Smooth muscle cell (in vitro differentiated cells): ENCODE data around the gene RTBDN. TPM values are rescaled to one million over a fixed set of nuclear protein-coding genes. Genes with fewer than 3 reads are reported as not detected.

ENCODE experiments used
- DNase-seq: peaks from one replicate; lab custom pipeline; 2025; ENCODE audit not compliant: unreplicated experiment; lab: John Stamatoyannopoulos, UW
- H2AFZ ChIP-seq: fragments of 200-600 bp; sonication (generic); 2 replicates; pipeline ENCODE4 v1.6.0; 2016; ENCODE audit warnings: antibody characterized with exemption, low read depth, mild to moderate bottlenecking
- H3F3A ChIP-seq: fragments of 200-600 bp; sonication (generic); 2 replicates; pipeline ENCODE4 v1.6.0; 2017; ENCODE audit warnings: antibody characterized with exemption, low read depth
- H3K27ac ChIP-seq: fragments of 200-600 bp; sonication (generic); 2 replicates; pipeline ENCODE4 v1.5.1; 2016; ENCODE audit warnings: low read depth, mild to moderate bottlenecking
- H3K27me3 ChIP-seq: fragments of 200-600 bp; sonication (generic); 2 replicates; pipeline ENCODE4 v1.6.1; 2016; ENCODE audit warnings: low read depth, mild to moderate bottlenecking
- H3K36me3 ChIP-seq: fragments of 200-600 bp; sonication (generic); 2 replicates; pipeline ENCODE4 v1.5.1; 2016; ENCODE audit warnings: low read depth
- H3K4me1 ChIP-seq: fragments of 200-600 bp; sonication (generic); 2 replicates; pipeline ENCODE4 v1.5.1; 2016; ENCODE audit warnings: low read depth
- H3K4me2 ChIP-seq: fragments of 200-600 bp; sonication (generic); 2 replicates; pipeline ENCODE4 v1.6.0; 2016; ENCODE audit warnings: mild to moderate bottlenecking
- H3K4me3 ChIP-seq: fragments of 200-600 bp; sonication (generic); 2 replicates; pipeline ENCODE4 v1.5.1; 2016; ENCODE audit warnings: mild to moderate bottlenecking
- H3K79me2 ChIP-seq: fragments of 200-600 bp; sonication (generic); 2 replicates; pipeline ENCODE4 v1.6.0; 2016; ENCODE audit warnings: low read depth, mild to moderate bottlenecking
- H3K9ac ChIP-seq: fragments of 200-600 bp; sonication (generic); 2 replicates; pipeline ENCODE4 v1.6.0; 2016; ENCODE audit warnings: low read depth
- H3K9me3 ChIP-seq: fragments of 200-600 bp; sonication (generic); replicated peaks from 2 replicates; pipeline ENCODE4 v1.5.1; 2016; ENCODE audit warnings: low read depth
- H4K20me1 ChIP-seq: fragments of 200-600 bp; sonication (generic); 2 replicates; pipeline ENCODE4 v1.6.0; 2016; ENCODE audit warnings: low read depth
- WGBS: methylation state at CpG from one replicate; pipeline ENCODE4 v1.1.7; 2016; ENCODE audit warnings: low lambda C conversion rate; 5-methylcytosine and 5-hydroxymethylcytosine counted together
- polyA plus RNA-seq: library from polyadenylated mRNA; unstranded; fragments of >200 nt; fragmentation: Nextera tagmentation; extraction: Ambion mirVana; gene quantifications from 2 replicates; pipeline ENCODE4 v1.2.1, GENCODE V29; 2016
- total RNA-seq: library from RNA; depleted of rRNA; stranded (reverse); fragments of >200 nt; gene quantifications from 2 replicates; pipeline ENCODE4 v1.2.3, GENCODE V29; 2014
- TF ChIP-seq, protein P1 (sequence below): fragments of 200-600 bp; sonication (generic); IDR thresholded peaks from 2 replicates; pipeline ENCODE4 v1.5.1; 2017; ENCODE audit warnings: borderline replicate concordance, mild to moderate bottlenecking, antibody characterized with exemption; ENCODE audit not compliant: insufficient read depth, poor library complexity, severe bottlenecking

The RTBDN gene
- total and polyA plus RNA-seq, 2 experiments from 2014 or later, result 1.7 TPM; not detected in 1

DNA sequence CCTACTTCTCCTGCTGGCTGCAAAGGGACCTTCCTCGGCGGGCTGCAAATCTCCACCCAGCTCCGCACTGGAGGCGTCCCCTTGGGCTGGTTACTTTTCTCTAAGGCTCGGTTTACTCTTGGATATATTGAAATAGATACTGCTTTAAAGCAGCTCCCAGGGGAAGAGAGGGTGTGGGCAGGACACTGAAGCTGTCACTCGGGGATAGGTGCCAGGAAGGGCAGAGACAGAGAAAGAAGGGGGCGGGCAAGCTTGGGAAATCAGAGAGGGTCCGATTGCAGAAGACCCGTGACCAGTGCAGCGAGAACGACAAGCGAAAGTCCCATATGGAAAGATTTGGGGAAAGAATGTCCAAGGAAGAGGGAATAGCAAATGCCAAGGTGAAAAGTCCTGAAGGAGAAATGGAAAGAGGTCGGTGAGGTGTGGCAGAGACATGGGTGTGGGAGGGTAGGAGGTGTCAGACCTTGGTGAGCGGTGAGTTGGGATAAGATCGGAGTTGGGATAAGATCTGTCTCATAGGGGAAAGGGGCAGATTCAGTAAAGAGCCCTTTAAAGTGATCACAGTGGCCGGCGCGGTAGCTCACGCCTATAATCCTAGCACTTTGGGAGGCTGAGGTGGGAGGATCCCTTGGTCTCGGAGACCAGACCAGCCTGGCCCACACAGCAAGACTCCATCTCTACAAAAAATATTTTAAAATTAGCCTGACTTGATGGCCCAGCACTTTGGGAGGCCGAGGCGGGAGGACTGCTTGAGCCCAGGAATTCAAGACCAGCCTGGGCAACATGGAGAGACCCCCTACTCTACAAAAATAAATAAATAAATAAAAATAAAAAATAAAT, 31.9 kb downstream of the RTBDN start:
- Histone ChIP-seq H4K20me1 (peaks cover 6% of the 10 kb centered on the region), H3K36me3 (no peaks in the 10 kb centered on the region), H3K4me3 (peak overlapping the region; percentile 88), H3K79me2 (peaks cover 5% of the 10 kb centered on the region), H3K27me3 (no peaks in the 10 kb centered on the region), H3F3A (peaks cover 2% of the 10 kb centered on the region), H3K4me2 (peak overlapping the region; percentile 100), H2AFZ (peak overlapping the region; percentile 66), H3K27ac (no peak overlapping the region), H3K4me1 (peaks cover 14% of the 10 kb centered on the region), H3K9me3 (no peaks in the 10 kb centered on the region), H3K9ac (no peak overlapping the region)
- 57% methylated on average over 22 of the region's 22 CpGs for WGBS
- DNase-seq, result no peak
- TF ChIP-seq, protein P1, sequence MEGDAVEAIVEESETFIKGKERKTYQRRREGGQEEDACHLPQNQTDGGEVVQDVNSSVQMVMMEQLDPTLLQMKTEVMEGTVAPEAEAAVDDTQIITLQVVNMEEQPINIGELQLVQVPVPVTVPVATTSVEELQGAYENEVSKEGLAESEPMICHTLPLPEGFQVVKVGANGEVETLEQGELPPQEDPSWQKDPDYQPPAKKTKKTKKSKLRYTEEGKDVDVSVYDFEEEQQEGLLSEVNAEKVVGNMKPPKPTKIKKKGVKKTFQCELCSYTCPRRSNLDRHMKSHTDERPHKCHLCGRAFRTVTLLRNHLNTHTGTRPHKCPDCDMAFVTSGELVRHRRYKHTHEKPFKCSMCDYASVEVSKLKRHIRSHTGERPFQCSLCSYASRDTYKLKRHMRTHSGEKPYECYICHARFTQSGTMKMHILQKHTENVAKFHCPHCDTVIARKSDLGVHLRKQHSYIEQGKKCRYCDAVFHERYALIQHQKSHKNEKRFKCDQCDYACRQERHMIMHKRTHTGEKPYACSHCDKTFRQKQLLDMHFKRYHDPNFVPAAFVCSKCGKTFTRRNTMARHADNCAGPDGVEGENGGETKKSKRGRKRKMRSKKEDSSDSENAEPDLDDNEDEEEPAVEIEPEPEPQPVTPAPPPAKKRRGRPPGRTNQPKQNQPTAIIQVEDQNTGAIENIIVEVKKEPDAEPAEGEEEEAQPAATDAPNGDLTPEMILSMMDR, result no peak

DNA sequence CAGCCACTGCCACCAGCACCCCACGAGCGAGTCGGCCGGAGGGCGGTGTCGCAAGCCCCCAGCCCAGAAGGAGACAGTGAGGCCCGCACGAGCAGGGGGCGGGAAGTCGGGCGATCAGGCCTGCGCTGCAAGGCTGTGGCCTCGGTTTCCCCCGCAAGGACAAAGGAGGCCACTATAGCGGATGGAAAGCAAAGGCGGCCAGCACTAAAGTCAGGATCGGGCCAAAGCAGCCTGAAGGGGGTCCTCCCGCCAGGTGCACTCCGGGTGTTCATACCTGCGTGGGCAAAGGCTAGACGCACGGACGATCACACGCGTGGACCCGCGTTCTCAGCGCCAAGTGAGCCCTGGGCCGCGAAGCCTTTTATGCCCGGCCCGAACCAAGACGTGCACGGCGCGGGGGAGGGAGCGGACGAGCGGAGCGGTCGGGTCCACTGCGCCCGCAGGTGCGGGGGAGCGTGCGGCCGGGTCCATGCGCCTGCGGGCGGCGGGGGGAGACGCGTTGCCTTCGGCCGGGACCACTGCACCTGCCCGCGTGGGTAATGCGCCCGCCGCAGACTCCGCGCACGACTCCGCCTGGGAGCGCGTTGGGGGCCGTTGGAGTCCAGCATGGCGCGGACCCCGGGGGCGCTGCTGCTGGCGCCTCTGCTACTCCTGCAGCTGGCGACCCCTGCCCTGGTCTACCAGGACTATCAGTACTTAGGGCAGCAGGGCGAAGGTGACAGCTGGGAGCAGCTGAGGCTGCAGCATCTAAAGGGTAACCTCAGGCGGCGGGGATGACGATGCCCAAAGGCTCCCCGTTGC, 32.7 kb downstream of the RTBDN start, which contains the start of the genes PRDX2 and THSD8:
Gene PRDX2, minus strand, starts transcription at position 335 of the 801 bp plus-strand sequence. CDS start 539 bp downstream, outside the sequence.
Gene THSD8, plus strand, starts transcription at position 604 of the 801 bp plus-strand sequence. Its CDS starts 3 bp downstream, at position 607.
- H3K27ac ChIP-seq, result no peak within 1 kb of the TSS
- H3K36me3 ChIP-seq, result no peaks in the 10 kb centered on the region
- peaks cover 9% of the 10 kb centered on the region for H3F3A ChIP-seq
- H3K4me2 ChIP-seq, result peak within 1 kb of the TSS; percentile 100
- peak within 1 kb of the TSS; percentile 74 for H3K9ac ChIP-seq
- DNase-seq, result no peak
- no peaks in the 10 kb centered on the region for H3K9me3 ChIP-seq
- H3K27me3 ChIP-seq, result no peaks in the 10 kb centered on the region
- peak within 1 kb of the TSS; percentile 88 for H3K4me3 ChIP-seq
- peaks cover 11% of the 10 kb centered on the region for H3K4me1 ChIP-seq
- peaks cover 6% of the 10 kb centered on the region for H4K20me1 ChIP-seq
- 1% methylated on average over 78 of the region's 78 CpGs for WGBS
- peaks cover 5% of the 10 kb centered on the region for H3K79me2 ChIP-seq
- TF ChIP-seq, protein P1, result no peak
- H2AFZ ChIP-seq, result peak within 1 kb of the TSS; percentile 66

DNA sequence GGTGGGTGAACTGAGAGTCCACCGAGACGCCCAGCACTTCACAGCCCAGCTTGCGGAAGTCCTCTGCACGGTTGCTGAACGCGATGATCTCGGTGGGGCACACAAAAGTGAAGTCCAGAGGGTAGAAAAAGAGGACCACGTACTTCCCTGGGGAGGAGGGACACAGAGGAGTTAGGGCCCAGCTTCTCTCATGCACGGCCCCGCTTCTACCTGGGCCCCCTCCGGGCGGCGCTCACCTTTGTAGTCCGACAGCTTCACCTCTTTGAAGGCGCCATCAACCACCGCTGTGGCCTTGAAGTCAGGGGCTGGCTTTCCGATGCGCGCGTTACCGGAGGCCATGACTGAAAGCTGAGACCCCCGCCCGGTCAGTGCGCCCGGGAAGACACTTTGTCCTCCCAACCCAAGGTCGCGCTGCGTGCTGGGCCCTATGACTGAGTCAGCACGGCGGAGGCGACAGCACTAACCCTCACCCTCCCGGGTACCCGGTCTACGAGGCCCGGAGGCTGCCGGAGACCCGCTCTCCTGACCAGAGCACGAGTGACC, 33.4 kb downstream of the RTBDN start:
- Histone ChIP-seq H3K36me3 (no peaks in the 10 kb centered on the region), H3K4me1 (peaks cover 11% of the 10 kb centered on the region), H3F3A (peaks cover 9% of the 10 kb centered on the region), H3K9ac (peak overlapping the region; percentile 74), H3K27me3 (no peaks in the 10 kb centered on the region), H3K27ac (no peak overlapping the region), H2AFZ (peak overlapping the region; percentile 66), H3K79me2 (peaks cover 5% of the 10 kb centered on the region), H3K4me2 (peak overlapping the region; percentile 100), H3K4me3 (peak overlapping the region; percentile 88), H3K9me3 (no peaks in the 10 kb centered on the region), H4K20me1 (peaks cover 6% of the 10 kb centered on the region)
- 9% methylated on average over 38 of the region's 38 CpGs for WGBS
- DNase-seq, result no peak
- TF ChIP-seq, protein P1, result no peak
